SW 1271 (cell line): ENCODE data around the gene ZNF618.
"Not testable (repeated sequence)": the region's sequence is repeated elsewhere in the genome, so short reads cannot be mapped to it uniquely, and the experiment has no call there.

Experiments
- DNase-seq, 2 experiments: peaks; one replicate each; lab custom pipeline; 2025; lab: John Stamatoyannopoulos, UW

ZNF618 gene

GRCh38 chr9:114082763-114083412 lies 206.8 kb downstream of the ZNF618 start:
- not testable (repeated sequence) for DNase-seq

GRCh38 chr9:114083666-114084065 lies 207.6 kb downstream of the ZNF618 start:
- no peak for DNase-seq

DNA sequence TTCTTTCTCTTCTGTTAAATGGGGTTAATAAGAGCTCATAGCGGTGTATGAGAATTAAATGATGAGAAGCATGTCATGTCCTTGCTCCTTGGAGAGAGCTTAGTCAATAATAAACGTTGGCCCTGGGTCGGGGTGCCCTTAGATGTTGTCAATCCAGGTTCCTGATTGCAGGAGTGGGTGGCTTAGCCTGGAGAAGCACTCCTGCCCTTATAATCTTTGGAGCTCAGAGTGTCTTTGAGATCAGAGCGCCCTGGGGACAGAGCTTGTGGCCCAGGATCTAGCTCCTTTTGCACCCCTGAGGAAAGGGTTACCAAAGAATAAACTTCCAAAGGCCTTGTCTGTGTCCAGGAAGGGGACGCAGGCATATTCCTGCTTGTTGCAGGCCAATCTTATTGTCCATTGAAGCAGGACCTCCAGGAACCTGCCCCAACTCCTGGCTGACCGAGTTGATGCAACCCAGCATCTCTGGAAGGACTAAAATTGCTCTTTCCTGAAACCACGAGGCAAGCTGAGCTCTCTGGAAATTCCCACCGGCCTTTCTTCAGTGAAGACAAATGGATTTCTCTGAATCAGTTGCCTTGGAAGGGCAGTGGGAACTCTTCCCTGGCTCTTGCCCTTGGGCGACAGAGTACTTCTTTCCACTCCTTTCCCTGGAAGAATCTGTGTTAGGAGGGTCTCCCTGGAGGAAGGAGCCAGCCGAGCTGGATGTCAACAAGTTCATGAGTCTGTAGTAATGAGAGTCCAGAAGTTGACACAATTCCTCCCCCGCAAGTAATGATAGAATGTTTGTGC lies 208.4 kb downstream of the ZNF618 start:
- no peak for DNase-seq

- DNase-seq: no peak
Observed at GRCh38 chr9:114085387-114085789, 209.3 kb downstream of the ZNF618 start.

DNA sequence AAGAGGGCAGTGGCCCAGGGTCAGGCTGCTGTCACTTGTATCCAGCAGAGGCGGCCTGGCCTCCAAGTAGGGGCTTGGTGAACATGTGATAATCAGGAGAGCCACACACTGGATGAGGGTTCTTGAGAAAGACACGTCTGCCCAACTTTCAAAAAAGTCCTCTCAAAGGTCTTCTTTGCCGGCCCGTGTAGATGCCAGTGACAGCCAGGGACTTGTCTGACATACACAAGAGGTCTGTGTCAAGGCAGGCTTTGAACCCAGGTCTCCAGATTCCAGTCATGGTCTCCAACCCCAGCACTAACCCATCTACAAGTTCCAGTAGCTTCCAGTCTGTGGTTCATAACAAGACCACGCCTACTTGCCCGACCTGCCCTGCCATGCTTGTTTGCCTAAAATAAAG lies 209.9 kb downstream of the ZNF618 start:
- DNase-seq: no peak

DNA sequence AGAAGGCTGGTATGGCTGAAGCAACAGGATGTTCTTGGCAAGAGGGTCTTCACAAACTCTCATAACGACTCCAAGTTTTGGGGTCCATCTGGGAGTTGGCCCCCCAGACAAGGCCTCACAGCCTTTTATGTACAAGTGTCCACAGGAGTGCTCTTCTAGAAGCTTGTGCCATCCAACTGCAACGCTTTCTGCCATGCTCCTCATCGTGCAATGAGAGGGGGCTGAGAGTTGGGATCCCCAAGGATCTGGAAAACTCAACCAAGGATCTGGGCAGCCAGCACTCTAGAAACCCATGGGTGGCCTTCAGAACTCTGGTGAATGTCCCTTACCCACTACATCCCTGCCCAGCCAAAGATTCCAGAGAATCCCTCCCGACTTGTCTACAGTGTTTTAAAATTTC lies 210.5 kb downstream of the ZNF618 start:
- no peak for DNase-seq

- no peak for DNase-seq
Observed at GRCh38 chr9:114087721-114088120, 211.6 kb downstream of the ZNF618 start.

DNA sequence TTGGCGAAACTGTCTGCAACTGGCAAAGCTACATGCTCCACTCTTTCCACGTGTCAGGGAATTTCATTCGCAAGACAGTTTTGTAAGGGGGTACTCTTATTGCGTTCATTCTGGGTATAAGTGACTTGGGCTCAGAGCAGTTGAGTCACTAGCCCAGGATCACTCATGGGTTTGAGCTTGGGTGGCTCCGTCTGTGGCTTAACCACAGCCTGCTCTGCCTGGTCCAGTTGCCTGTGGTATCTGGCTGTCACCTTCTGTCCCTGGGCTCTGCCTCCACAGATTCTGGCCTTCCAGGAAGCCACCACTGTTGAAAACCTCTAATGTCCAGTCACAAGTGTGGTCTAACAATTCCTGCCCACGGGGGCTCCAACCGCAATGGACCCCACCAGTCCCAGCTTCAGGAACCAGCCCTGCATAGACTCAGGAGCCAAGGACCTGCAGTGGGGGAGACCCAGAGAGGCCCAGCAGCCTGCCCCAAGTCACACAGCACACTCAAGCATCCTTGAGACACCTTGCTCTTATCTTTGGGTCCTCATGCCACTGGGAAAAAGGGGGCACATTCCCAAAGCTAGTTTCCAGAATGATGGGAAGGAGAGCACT lies 212.6 kb downstream of the ZNF618 start:
- no peak for DNase-seq

DNA sequence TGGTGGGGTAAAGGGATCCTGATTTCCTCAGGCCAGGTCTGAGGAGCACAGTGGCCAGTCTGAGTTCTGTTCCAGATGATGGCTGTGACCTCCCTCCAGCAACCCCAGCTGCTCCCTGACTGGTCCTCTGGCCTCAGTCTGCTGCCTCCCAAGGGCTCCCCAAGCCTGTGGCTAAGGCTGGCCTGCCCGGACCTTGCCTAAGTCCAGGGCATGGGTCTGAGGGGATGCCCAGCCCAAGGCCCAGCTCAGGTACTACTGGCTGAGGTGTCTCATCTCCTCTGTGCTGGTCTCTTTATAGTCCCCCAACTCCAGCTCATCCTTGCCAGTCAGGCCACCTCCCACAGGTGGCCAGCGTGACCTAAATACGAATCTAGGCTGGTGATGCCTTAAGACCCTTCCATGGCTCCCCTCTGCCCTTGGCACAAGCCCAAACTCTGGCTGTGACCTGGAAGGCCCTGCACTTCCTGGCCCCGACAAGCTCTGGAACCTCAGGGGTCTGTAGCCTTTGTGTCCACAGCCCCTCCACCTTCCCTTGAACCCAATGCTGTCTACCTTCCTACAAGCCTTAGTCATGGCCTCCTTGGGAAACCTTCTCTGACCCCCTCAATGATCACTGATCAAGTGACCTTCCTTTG lies 213.2 kb downstream of the ZNF618 start:
- DNase-seq: no peak

GRCh38 chr9:114090798-114091197 lies 214.7 kb downstream of the ZNF618 start:
- DNase-seq: no peak

DNA sequence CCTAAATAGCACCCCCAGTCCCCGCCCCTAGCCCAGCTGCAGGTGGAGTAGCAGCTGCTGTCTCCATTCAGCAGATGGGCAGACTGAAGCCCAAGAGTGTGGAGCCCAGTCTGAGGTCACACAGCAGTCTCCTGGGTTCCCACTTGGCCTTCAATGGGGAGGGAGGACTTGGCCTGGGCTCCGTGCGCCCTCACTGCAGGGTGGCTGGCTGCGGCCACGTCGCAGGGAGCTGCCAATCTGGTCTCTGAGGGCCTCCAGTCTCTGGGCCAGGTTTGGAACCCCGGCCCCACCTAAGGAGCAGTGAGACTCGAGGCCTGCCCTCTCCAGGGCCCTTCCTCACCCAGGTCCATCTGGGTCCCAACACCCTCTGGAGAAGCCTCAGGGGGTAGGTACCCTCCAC lies 215.6 kb downstream of the ZNF618 start:
- no peak for DNase-seq

GRCh38 chr9:114092336-114092735 lies 216.2 kb downstream of the ZNF618 start:
- no peak for DNase-seq

DNA sequence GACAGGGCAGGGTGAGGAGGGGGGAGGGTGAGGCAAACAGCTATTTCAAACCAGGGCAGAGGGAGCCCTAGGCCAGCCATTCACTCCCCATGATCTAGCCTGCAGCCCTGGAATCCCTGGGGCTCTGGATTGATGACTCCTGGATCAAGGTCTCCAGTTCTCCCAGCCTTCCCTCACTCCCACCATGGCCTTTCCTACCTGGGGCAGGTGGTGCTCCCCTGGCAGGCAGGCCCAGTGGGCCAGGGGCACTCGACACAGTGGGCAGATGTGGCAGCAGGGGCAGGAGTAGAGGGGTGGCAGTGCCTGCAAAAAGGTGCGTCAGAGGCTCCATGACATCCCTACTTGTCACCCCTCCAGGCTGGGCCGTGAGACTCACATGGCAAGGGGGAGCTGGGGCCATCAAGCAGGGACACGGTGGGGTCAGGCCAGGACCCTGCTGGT lies 216.9 kb downstream of the ZNF618 start:
- no peak for DNase-seq

DNA sequence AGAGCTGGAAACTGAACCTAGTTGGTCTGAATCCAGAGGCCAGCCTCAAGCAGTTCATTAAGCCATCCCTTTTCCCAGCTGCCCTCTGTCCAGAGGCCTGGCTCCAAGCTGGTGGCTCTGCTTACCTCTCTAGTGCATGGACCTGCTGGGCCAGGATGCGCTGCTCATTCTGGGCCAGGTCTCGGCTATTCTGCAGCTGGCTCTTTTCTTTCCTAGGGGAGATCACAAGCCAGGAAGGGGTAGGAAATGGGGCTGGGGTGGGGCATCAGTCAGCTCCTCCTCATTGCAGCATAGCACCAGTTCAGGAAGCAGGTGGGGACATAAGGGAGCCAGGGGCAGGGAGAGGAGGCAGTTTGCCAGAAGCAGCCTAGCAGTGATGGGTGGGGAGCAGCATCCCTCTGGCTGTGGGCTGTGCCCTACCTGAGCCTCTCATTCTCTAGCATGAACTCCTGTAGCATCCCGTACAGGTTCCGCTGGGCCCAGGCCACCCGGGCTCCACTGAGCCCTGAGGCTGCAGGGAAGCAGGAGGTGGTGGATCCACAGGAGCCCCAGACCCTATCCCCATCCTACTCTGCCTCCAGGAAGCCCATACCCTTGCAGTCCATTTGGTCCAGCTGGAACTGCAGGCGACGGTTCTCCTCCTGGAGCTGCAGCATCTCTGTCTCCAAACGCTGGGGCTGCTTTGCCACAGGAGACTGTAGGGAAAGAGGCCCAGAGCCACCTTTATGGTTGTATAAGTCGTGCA lies 217.8 kb downstream of the ZNF618 start:
- DNase-seq: no peak

DNA sequence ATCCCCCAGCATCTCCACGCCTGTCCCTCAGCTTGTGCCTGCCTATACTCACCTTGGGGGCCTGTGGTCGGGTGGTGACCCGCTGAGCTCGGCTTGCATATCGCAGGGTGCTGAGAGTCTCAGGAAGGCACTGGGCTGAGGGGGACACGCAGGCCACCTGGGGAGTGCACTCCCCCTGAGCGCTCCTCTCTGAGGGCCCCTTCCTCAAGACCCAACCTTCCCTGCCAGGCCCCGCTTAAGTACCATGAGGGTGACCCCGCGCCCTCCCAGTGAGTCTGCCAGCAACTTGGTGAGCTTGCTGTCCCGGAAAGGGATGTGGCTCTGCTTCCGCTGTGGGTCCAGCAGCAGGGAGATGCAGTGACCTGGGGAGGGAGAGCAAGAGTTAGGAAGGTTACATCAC lies 218.9 kb downstream of the ZNF618 start:
- no peak for DNase-seq

DNA sequence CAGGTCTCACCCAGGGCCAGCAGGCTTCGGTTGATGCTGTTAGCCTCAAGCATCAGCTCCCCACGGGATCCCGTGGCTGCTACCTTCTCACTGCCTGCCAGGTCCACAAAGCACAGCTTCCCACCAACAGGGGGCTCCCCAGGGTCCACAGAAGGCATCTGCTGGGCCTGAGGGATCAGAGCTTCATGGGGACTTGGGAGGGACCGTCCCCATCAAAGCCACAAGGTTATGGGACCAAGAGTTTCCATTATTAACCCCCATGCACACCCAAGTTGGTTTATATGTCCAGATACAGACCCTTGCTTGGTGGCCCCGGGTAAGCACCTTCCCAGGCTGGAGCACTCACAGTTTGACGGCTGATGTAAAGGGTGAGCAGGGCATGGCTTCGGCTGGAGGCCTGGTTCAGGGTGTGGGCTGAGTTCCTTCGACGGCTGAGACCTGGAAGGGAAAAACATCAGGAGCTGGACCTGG lies 220.0 kb downstream of the ZNF618 start:
- DNase-seq: no peak

GRCh38 chr9:114096866-114097612 lies 220.9 kb downstream of the ZNF618 start:
- no peak for DNase-seq

GRCh38 chr9:114097613-114098020 lies 221.5 kb downstream of the ZNF618 start:
- no peak for DNase-seq

GRCh38 chr9:114098021-114098935 lies 222.2 kb downstream of the ZNF618 start:
- no peak for DNase-seq
